HG03139 (cell line): ENCODE results near the gene PRMT5.
A peak's percentile ranks its signal among the peaks of the same experiment; 100 is the strongest.

Source experiments
- ATAC-seq: cut with Tn5 transposase; IDR thresholded peaks from one replicate; pipeline ENCODE4 v1.9.1; 2021; ENCODE audit not compliant: unreplicated experiment

Gene PRMT5

GRCh38 chr14:22898302-22899090 lies 30.7 kb downstream of the PRMT5 start:
- no peak for ATAC-seq

- ATAC-seq = no peak
Measured at GRCh38 chr14:22897357-22897756, 31.8 kb downstream of the PRMT5 start.

- no peak for ATAC-seq
Measured at GRCh38 chr14:22896760-22897159, 32.4 kb downstream of the PRMT5 start.

DNA sequence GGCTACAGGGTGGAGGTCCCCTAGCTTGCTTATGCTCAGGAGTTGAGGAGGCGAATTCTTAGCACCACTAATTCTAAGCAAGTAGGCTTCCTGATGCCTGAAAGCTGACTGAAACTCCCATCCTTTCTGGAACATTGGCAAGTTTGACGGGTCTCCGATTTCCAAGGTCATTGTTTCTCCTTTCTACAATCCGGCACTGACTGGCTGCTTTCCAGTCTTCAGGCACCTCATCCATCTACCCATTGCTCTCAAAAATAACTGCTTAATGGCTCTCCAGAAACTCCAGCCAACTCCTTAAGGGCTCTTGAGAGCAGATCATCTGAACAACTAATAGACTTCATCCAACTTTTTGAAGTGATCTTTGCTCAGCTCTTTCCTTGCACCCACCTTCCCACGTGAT lies 32.8 kb downstream of the PRMT5 start:
- ATAC-seq = no peak

- ATAC-seq = no peak
Measured at GRCh38 chr14:22895402-22895801, 33.8 kb downstream of the PRMT5 start.

DNA sequence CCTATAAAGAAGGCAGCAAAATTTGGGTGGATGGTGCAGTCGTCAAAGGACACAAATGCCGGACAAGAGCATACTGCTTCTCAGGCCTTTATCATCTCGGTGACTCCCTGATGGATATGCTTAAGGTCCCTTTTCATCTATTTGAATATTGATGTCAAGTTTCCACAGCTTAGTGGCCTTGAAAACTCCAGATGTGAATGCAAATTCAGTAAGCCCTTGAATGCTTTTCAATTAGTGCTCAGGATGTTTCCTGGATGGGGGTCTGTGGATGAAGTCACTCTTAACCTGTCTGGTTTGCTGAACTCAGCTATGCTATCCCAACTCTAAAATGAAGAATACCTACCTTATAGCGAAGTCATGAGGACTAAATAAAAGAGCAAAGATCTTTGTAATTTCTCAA lies 35.5 kb downstream of the PRMT5 start:
- no peak for ATAC-seq

GRCh38 chr14:22892488-22892887 lies 36.7 kb downstream of the PRMT5 start:
- ATAC-seq = no peak

GRCh38 chr14:22890416-22890815 lies 38.8 kb downstream of the PRMT5 start:
- ATAC-seq = no peak

- ATAC-seq = no peak
Measured at GRCh38 chr14:22888662-22889061, 40.5 kb downstream of the PRMT5 start.

GRCh38 chr14:22887990-22888378 lies 41.2 kb downstream of the PRMT5 start:
- ATAC-seq = peak; percentile 39

GRCh38 chr14:22887260-22887989 lies 41.8 kb downstream of the PRMT5 start:
- ATAC-seq = peak; percentile 1

- ATAC-seq = peak; percentile 40
Measured at GRCh38 chr14:22886500-22887259, 42.5 kb downstream of the PRMT5 start.

DNA sequence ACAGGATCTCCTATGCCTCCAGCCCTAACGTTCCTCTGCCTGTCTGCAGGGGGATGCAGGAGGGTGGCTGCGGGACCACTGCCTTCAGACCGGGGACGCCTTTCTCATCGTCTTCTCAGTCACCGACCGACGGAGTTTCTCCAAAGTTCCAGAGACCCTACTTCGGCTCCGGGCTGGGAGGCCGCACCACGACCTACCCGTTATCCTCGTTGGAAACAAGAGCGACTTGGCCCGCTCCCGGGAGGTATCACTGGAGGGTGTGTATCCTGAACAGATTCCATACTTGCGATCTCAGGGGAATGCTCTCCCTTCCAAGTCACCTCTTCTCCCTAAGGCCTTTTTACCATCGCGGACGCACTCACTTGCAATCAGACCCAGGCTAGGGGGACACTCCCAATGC lies 43.2 kb downstream of the PRMT5 start:
- no peak for ATAC-seq

GRCh38 chr14:22884738-22885523 lies 44.2 kb downstream of the PRMT5 start:
- ATAC-seq = no peak

- no peak for ATAC-seq
Measured at GRCh38 chr14:22884076-22884737, 45.0 kb downstream of the PRMT5 start.

- no peak for ATAC-seq
Measured at GRCh38 chr14:22883173-22883976, 45.8 kb downstream of the PRMT5 start, which contains the start of gene REM2. TSS of gene REM2 (plus strand) at chr14:22883222. CDS start at chr14:22883288, 66 bp downstream.

DNA sequence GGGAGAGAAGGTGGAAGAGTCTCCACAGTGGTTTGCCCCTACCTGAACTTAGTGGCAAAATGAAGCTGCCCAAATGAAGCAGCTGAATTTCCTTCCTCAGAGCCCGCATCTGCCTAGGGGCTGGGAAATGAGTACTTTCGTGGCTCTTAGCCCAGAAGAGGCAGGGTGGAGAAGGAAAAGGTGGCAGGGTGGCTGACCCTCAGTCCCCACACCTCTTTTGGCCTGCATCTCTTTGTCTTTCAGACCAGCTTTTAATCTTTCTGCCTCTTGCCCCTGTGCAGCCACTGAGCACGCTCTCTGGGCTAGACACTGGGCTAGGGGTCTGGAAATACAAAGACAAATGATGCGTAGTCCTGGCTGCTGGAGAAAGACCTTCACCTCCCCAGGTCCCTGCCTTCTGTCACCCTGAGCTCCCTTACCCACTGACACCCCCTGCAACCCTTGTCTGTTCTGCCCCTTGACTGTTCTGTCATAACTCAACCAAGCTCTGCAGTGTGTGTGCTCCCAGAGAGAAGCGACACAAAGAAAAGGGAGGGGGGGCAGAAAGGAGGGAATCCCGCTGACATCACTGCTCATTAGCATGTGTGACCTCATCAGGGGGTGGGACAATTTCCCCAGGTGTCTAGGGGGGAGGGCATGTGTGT lies 46.5 kb downstream of the PRMT5 start:
- ATAC-seq = no peak

- ATAC-seq = no peak
Measured at GRCh38 chr14:22882064-22882463, 47.1 kb downstream of the PRMT5 start.
